Stimulated activated CD8-positive, alpha-beta memory T cell treated with anti-CD3 and anti-CD28 coated beads, Interleukin-7, amount 100 ng/mL, for 48 hours (primary cell): Measurements from ENCODE around the gene GDNF.
"Not testable (repeated sequence)": the region's sequence is repeated elsewhere in the genome, so short reads cannot be mapped to it uniquely, and the experiment has no call there.

Source experiments
- DNase-seq, 2 donors: peaks; one replicate each; pipeline ENCODE4 v3.0.0-alpha.2; 2020; ENCODE audit warnings: low read depth in 1 of 2; ENCODE audit errors: extremely low read depth in 1 of 2

Gene GDNF

DNA sequence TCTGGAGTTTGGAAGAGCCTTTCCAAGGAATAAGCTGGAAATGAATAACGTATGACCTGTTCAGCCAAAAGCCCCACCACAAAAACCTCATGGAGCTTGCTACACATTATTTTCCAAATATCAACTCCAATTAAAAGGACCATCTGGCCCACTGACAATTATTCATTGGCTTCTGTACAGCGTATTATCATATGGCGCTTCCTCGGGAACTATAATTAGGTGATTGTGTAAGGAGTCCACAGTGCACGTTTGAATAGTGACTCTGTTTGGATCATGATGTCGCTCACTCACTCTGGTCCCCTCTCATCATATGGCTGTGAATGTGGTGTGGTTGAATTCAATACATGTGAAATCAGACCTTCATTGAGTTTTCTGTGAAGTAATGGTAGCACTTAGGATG, 52.1 kb downstream of the GDNF start:
- DNase-seq, result no peak

DNA sequence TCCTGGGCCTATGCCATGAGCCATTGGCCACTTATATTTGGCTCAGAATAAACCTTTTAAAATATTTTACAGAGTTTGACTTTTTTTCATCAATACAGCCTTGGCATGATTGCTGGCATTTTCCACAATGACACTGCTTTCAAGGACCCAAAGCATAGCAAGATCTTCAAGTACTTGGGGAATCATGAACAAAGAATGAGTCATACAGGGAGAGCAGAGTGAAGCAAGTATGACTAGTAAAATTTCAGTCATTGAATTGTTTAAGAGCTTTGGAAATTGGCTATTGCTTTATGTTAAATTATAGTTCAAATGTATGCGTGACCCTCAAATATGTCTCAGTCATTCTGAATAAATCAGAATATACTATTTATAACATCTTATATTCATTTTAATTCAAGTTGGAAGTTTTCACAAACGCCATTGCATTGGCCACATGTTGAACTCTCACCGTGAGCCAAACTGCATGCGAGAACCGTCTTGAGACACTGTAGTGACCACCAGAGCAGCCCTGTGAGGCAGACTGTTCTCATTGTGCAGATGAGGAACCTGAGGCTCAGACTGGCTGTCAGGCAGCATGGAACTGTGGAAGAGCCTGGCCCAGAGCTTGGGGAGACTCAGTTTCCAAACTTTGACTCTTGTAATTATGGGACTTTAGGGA, 52.9 kb downstream of the GDNF start:
- DNase-seq, result no peak

DNA sequence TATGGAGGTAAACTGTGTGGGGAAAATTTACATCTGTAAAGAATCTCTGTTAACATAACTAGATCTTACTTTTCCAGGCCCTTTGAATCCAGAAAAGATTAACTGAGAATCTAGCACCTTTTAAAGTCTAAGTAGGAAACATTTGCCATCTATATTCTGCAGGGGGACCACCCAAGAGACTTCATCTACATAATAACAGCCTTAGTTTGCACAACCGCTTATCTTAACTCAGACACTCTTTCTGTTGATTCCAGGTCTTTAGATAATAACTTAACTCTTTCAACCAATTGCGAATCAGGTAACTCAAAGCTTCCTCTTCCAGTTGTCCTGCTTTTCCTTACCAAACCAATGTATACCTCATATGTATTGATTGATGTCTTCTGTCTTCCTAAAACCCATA, 53.4 kb downstream of the GDNF start:
- DNase-seq, result no peak

DNA sequence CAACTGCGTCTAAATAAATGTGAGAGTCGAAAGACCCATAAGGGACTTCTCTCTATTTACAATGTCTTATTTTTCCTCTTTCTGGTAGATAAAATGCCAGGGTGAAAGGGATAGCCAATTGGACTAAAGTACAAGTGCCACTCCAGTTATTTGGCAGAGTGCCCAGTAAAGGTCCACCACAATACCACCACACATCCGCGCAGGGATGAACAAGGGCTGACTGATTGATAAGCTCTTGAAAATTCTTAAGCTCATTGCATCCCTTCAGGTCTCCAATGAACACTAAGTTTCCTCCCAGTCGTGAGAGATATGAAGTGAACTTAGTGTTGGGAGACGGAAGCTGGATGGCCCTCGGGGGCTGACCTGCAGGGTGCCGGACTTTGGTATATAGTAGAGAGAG, 58.4 kb downstream of the GDNF start:
- DNase-seq, result not testable (repeated sequence)

DNA sequence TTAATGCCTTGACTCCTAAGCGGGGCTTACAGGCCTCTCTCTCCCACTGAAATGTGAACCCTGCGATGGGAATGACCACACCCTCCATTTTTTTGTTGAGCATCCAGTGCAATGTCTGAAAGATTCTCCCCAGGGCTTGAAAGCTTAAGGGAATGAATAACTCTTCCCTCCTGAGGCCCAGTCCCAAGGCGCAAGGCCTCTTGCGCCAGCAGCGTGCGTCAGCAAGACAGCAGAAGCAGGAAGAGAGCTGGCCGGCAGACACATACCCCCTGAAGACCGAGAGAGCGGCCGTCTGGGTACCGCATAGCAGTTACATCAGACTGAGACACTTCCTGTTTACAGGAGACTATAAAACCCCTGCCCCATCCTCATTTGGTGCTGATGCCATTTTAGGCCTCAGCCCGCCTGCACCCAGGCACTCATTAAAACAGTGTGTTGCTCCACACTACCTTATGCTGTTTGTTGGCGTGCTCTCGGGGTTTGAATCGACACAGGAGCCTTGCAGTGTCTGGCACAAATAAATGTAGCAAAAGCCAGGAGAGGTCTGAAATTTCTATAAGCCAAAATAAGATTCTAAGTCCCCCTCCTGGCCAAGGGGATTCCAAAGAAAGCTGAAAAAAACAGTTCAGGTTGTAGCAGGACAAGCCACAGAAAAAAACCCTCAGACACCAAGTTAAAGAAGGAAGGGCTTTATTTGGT, 62.3 kb downstream of the GDNF start:
- no peak for DNase-seq

DNA sequence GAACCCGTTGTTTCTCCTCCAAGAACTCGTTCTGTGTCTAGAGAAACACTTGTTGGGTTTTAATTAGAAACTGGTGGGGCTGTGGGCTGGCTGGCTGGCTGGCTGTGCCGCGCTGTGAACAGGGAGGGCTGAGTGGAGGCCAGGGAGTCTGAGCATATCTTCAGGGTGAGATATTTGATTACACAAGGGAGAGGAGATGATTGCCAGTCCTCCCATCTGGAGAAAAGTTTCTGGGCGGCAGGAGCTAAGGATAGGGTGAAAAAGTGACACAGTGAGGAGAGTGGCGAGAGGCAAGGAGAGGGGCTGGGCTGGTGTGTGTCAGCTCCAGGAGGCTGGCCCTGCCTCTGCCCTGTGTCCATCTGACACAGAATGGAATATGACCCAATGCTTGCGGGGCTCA, 63.0 kb downstream of the GDNF start:
- no peak for DNase-seq

DNA sequence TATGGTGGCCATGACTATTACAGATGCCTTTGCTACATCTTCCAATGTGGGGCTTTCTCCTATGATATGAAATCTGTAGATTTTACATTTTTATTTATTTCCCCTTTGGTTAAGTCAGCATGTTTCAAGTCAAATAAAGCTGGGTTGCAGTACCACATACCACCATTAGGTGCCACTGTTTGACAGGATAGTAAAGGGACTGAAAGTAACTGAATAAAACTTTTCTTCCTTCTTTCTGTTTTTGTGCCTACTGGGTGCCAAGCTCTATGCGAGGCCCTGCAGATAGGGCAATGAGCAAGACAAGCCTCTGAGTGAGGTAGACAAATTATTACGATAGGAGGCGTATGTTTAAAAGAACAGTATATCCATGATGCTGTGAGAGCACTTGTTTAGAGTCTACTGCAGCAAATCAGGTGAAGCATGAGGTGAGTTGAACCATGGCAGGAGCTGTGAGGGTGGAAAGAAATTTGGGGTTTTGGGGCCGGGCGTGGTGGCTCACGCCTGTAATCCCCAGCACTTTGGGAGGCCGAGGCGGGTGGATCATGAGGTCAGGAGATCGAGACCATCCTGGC, 64.8 kb downstream of the GDNF start:
- DNase-seq, result peak in 1 of 2 donors; percentile 11

DNA sequence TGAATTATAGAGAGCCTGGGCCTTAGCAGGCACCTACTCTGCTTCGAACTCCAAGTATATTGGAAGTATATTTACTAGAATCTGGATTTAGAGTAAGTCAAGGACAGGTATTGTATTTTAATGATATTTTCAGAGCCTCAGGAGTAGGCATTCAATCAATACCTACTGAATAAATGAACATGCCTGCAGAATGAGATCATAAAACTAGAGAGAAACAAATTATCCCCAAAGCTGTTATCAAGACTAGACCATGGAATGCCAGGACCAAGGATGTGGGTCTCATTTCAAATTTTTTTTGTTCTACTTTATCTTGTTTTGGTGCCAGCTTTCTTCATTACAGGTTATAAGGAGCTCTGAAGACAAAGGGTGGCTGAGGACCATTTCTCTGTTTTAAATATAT, 66.0 kb downstream of the GDNF start:
- DNase-seq, result no peak

DNA sequence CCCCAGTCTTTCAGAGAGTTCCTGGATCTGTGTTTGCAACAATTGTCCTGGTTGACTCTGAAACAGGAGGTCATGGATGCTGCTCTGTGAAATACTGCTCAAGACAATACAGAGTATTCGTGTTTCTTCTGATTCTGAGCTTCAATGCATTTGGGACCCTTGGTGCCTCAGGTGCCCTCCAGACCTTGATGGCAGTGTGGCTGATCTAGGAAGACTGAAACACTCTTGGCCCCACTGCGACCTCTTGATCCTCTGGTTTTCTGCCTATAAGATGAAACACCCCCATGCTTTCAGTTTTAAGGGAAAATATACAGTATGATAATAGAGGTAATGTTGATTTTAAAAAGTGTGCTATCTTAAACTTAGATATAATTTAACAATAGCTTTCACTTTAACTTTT, 67.6 kb downstream of the GDNF start:
- no peak for DNase-seq

DNA sequence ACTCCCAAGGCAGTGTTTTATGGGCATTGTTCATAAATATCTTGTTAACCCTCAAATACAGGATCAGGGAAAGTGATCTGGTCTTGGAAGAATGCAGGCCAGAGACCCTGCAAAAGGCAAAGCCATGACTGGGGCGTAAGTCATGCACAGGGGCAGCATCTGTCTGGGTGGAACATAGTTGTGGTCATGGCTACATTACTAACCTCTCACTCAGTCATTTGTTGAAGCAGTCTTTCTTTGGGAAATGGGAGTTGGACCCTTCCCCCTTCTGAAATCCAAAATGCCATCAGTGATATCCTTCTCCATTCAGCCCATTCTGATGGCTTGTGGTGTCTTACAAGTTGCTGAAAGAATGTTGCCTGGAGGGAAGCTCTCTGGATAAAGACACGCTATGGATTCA, 68.1 kb downstream of the GDNF start:
- DNase-seq, result no peak

DNA sequence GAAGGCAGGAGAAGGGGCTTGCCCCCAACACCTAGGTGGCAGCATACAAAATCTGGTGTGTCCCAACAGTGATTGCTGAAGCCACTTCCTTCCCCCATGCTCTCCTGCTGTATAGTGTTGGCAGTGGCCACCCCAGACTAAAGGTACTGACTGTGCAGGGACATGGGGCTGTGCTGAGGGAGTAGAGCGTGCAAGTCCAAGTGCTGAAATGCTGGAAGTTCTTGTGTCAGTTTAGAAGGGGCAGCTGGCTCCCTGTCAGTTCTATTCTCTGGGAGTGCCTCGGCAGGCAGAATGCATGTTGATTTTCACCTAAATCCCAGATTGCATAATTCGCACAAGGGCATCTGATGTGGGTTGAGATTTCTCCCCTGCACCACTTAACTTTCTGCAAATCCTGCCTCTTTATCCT, 68.6 kb downstream of the GDNF start:
- DNase-seq, result no peak

DNA sequence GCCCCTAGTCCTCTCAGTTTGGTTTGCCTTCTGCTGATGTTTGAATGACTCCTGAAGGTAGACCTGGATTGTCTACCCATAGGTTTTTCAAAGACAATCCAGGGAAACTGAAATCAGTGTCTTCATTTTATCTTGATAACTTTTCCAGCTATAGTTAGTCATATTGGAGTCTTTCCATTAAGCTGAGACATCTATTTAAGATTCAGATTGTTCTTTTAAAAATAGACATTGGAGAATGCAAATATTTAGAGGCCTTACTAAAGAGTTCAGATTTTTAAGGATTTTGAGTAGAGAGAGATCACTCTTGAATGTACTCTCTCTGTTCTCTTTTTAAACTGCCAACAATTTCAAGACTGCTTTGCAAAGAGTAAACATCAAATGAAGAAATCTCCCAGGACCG, 69.1 kb downstream of the GDNF start:
- no peak for DNase-seq

DNA sequence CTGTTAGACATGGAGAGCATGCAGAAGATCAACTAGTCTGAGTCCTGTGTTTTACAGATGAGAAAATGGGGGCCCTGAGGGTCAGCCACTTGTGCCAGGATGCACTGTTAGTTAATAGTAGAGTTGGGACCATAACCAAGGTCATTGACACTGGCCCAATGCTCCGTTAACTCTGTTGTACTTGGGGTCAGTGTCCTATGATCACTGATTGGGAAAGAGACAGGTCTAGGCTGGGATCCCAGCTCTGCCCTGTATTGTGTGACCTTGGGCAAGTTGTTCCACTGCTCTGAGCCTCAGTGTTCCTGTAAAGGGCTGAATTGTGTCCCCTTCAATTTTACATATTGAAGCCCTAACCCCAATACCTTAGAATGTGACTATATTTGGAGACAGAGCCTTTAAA, 70.0 kb downstream of the GDNF start:
- DNase-seq, result no peak

DNA sequence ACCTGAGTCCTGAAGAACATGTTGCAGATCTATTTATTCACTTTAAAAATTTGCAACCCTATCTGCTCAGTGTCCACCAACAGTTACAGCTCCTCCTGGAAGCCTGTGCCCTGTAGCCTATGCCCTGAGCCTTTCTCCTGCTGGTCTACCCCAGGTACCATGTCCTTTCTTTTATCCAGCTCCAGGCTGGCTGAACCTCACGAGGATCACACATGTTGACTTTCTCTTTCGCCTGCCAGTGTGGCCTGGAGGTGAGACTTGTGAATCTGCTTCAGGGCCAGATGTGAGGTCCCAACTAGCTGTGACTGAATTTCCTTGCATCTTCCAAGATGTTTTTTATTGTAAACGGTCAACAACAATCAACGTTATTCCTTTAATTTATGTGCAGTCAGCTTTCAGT, 70.7 kb downstream of the GDNF start:
- DNase-seq, result no peak

DNA sequence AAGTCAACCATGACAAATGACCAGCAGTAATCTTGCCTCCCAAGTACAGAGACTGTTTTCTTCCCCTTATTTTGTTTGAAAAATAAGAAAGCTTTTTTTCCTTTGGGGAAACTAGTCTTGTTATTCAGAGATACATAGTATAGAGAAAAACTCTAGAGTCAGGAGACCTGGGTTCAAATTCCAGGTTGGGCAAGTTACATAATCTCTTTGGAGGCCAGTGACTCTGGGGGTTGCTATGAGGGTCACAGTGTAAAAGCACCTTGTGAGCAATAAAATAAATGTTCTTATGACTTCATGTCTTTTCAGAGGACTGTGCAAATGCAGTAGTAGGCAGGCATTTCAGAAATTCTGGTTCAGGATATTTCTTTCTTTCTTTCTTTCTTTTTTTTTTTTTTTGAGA, 71.5 kb downstream of the GDNF start:
- DNase-seq, result no peak

DNA sequence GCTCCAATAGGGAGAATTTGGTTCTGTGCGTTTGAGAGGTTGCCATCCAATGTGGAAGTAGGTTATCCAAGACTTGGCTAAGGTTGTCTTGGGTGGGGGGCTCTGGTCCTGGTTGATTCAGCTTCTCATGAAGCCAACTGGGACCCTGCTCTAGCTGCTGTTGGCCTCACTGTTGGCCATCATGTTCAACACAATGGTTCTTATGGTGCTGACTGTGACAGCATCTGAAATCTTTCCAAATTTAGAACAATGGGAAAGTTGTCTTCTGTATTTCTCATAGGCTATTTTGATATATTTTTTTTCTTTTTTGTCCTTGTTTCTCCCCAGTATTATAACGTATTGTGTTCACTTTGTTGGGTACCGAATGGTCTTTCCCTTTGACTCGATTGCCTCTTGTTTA, 71.9 kb downstream of the GDNF start:
- DNase-seq, result no peak

DNA sequence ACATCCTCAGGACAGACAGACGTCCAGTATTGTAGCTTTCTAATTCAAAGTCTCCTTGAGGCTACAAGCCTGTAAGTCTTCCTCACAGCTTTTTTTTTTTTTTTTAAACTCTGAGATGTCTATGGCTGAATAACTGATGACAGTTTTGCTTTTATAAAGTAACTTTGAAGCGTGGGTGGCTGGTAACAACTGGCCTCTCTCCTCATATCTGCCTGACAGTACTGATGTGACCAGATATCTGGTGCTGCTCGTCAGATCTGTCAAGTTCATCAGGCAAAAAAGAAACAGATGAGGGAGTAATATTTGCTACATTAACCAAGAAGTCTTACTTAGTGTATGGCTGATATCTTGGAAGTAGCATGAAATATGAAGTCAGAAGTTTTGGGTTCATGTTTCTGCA, 72.6 kb downstream of the GDNF start:
- no peak for DNase-seq
